ENCODE data around the gene JPT2.

JPT2 gene

GRCh38 chr16:1749152-1750117 lies 71.4 kb downstream of the JPT2 start:
- DNase-seq (ENCODE audit: extremely low read depth in 1 of 2, low read depth in 1 of 2), result no peak

Data from stimulated activated CD8-positive, alpha-beta memory T cell treated with anti-CD3 and anti-CD28 coated beads, Interleukin-7, amount 100 ng/mL, for 48 hours (primary cell).